SKM-1 (cell line): Measurements from ENCODE around the gene BRCA2.
"Not testable (repeated sequence)": the region's sequence is repeated elsewhere in the genome, so short reads cannot be mapped to it uniquely, and the experiment has no call there.

Experiments
- DNase-seq: peaks from one replicate; lab custom pipeline; 2025; ENCODE audit not compliant: unreplicated experiment; lab: John Stamatoyannopoulos, UW

The BRCA2 gene

DNA sequence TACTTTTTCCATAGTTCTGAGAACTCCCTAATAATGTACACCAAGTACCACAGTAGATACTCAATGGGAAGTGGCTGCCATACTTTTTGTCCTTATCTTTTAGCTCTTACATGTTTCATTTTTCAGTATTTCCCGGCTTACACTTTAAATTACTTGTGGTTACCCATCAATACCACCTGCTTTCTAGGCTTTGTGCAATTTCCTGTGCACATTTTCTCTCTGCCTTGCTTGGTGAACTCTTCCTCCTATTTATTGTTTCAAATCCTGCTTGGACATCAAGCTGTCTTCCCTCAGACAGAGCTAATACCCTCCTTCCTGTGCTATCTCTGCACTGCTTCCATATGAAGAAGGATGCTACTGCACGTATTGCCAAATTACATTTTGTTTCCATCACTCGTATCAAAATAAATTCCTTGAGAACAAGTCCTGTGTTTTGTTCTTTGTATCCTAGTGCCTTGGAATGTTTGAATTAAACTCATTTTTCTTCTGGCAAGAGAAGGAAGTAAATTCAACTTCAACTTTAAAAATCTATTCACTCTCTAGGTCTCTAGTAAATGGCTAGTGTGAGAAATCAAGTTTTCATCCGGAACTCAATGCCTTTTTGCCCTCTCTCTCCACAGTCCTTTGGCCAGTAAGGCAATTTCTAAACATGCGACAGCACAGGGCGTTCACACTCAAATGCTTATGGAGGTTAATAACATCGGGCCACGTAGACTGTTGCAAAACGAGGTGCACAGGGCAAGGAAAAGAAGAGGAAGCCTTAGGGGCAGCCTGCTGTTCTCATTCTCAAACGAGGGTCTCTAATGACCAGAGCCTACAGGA is 5.8 kb upstream of the BRCA2 start:
- peak; percentile 78 for DNase-seq

DNA sequence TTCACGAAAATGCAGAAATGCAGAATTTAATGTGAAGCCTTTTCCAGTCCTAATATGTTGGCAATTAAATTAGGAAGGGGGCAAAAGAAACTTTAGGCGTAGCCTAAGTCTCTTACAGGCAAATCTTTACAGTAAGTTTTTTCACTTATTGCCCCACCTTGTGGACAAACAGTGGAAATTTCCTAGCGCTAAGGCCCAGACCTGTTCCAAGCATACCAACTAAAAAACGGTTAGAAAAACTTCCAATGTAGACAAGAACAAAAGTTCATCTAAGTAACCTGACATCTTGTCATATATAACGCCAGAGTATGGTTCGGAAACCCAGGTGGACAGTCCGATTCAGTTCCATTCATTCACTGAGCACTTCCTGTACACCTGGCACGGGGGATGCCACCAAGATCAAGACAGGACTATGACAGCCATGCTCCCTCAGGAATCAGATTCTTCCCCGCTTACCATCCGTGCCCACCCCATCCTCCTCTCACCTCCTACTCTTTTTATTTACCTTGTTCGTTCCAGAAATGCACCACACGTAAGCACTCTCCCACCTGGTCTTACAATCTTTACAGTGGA is 5.1 kb upstream of the BRCA2 start:
- peak; percentile 78 for DNase-seq

DNA sequence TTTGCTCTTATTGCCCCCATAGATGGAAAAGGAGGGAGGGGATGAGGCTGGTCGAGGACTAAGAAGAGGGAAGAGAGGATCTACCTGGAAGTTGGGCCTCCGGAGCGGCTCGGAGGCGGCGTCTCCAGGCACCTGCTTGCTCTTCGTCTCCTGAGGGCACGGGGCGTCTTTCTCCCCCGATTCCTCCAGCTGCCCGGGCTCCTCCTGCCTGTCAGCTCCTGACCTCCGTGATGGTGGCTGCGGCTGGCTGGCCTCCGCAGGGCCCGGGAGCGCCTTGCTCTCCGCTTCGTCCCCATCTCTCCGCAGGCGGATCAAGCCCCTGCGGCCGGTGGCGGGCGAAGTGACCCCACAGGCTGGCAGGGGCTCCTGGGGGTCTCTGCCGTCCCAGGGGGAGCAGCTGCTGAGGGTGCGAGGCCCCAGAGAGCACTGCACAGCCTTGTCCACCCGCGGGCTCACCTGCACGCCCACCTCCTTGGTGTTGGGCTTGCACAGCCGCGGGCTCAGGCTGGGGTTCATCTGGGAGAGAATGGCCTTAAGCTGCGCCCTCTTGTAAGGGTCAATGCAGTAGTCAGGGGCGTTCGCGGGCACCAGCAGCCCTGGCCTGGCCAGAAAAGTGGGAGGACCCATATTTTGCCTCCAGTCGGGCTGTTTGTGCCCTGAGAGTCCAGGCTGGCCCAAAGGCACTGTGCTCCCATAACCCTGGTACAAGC is 4.0 kb upstream of the BRCA2 start:
- no peak for DNase-seq

DNA sequence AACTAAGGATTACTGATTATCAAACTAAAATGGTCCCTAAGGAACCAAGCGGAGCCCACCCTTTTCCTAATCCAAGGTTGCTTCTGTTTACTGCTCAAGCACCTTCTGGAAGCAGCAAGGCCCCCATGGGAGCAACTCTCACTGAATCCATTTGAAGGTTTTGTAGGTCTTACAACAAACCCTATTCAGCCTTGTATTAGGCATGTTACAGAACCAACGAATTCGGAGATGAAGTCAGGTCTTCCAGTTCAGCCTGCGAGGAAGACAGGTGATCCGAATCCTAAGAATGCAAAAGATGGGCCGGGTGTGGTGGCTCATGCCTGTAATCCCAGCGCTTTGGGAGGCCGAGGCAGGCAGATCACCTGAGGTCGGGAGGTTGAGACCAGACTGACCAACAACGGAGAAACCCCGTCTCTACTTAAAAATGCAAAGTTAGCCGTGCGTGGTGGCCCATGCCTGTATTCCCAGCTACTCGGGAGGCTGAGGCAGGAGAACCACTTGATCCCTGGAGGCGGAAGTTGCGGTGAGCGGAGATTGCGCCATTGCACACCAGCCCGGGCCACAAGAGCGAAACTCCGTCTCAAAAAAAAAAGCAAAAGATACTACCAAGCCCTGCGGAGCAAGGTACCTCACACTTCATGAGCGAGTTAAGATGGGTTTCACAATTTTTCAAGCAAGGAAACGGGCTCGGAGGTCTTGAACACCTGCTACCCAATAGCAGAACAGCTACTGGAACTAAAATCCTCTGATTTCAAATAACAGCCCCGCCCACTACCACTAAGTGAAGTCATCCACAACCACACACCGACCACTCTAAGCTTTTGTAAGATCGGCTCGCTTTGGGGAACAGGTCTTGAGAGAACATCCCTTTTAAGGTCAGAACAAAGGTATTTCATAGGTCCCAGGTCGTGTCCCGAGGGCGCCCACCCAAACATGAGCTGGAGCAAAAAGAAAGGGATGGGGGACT is 754 bp upstream of the BRCA2 start:
- peak; percentile 89 for DNase-seq

DNA sequence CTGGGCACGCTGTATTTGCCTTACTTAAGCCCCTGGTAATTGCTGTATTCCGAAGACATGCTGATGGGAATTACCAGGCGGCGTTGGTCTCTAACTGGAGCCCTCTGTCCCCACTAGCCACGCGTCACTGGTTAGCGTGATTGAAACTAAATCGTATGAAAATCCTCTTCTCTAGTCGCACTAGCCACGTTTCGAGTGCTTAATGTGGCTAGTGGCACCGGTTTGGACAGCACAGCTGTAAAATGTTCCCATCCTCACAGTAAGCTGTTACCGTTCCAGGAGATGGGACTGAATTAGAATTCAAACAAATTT is 676 bp downstream of the BRCA2 start:
- no peak for DNase-seq

DNA sequence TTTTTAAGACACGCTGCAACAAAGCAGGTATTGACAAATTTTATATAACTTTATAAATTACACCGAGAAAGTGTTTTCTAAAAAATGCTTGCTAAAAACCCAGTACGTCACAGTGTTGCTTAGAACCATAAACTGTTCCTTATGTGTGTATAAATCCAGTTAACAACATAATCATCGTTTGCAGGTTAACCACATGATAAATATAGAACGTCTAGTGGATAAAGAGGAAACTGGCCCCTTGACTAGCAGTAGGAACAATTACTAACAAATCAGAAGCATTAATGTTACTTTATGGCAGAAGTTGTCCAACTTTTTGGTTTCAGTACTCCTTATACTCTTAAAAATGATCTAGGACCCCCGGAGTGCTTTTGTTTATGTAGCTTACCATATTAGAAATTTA is 1.2 kb downstream of the BRCA2 start:
- DNase-seq: peak; percentile 29

DNA sequence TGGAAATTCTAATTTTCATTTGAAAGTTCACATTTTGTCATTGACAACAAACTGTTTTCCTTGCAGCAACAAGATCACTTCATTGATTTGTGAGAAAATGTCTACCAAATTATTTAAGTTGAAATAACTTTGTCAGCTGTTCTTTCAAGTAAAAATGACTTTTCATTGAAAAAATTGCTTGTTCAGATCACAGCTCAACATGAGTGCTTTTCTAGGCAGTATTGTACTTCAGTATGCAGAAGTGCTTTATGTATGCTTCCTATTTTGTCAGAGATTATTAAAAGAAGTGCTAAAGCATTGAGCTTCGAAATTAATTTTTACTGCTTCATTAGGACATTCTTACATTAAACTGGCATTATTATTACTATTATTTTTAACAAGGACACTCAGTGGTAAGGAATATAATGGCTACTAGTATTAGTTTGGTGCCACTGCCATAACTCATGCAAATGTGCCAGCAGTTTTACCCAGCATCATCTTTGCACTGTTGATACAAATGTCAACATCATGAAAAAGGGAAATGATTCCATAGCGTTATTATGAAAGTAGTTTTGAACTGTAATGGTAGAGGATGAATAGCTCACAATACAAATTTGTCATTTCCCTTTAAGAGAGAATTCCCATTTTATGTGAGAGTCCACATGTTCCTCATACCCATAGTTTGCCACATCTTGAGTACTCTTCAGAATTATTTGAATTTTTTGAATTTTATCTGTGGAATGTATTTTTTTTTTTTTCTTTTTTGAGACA is 2.6 kb downstream of the BRCA2 start:
- DNase-seq: no peak

DNA sequence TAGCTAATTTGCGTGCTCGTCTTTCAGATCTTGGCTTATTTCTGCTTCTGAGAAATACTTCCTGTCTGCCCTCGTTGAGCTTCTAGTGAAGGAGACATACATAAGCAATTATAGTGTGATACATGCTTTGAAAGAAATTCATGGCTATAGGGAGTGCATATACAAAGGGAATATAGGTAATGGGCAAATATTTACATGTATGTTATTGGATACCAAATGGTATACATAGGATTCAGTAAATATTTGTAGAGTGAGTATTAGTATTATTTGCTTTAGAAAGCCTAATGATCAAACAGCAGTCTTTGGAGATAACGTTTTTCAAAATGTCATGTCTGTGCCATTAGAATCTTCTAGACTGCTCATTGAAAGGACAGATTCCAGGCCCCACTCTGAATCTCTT is 5.2 kb downstream of the BRCA2 start:
- DNase-seq: no peak

DNA sequence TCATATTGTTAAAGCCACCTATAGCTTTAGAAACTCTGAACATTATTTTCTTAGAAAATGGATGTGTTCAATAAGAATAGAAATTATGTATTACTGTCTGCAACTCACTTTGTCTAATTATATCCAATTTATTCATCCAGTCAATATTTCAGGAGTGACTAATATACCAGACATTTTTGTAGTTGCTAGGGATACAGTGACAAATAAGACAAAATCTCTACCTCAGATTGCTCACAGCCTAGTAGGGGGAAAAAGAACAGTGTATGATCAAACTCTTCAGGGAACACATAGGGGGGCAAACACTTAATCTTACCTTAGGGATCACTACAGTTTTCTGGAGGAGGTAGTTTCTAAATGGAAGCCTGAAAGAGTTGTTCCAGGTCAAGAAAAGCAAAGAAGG is 8.6 kb downstream of the BRCA2 start:
- no peak for DNase-seq

DNA sequence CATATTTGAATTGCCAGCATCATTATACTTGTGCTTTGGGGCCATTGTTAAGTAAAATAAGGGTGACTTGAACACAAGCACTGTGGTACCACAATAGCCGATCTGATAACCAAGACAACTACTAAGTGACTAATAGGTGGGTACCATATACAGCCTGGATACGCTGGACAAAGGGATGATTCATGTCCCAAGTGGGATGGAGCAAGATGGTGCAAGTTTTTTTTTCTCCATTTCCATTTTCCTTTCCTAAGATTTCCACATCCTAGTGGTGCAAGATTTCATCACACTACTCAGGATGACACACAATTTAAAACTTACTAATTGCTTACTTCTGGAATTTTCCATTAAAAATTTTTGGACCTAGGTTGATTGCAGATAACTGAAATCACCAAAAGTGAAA is 15.1 kb downstream of the BRCA2 start:
- DNase-seq: no peak

DNA sequence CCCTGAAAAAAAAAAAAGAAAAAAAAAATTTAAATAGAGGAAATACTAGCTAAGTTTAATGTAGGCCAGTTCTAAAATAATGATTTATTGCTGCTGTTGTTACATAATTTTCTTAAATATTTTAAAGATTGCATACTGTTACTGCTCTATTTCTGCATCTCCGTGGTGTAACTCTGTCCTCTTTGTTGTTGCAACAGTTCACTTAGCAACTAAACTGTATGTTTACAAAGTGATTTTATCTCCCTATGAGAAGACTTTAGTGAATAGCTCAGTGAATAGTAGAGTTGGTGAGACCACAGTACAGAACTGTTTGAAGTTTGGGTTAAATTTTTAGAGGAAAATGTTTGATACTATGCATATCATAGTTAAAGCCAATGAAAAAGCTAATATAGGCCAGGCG is 19.4 kb downstream of the BRCA2 start:
- no peak for DNase-seq

DNA sequence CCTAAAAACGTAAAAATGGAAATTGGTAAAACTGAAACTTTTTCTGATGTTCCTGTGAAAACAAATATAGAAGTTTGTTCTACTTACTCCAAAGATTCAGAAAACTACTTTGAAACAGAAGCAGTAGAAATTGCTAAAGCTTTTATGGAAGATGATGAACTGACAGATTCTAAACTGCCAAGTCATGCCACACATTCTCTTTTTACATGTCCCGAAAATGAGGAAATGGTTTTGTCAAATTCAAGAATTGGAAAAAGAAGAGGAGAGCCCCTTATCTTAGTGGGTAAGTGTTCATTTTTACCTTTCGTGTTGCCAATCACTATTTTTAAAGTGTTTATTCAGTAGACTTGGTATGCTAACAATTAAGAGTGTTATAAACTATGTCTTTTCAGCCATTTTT is 25.6 kb downstream of the BRCA2 start:
- DNase-seq: no peak

DNA sequence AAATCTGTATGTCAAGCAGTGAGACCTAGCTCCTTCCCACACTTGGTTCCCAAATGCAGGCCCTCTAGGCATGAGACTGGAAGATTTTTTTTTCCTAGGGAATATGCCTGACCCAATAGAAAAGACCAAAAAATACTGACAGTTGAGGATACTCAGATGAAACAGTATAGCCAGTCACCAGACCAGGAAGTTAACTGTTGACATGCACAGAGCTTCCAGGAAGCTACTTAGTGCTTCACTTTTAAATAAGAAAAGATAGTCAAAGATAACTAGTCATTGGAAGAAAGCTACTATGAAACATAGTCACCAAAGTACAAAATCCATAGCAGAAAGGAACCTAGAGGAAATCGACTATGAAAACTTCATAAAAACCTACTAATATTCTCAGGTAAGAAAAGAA is 32.3 kb downstream of the BRCA2 start:
- no peak for DNase-seq

DNA sequence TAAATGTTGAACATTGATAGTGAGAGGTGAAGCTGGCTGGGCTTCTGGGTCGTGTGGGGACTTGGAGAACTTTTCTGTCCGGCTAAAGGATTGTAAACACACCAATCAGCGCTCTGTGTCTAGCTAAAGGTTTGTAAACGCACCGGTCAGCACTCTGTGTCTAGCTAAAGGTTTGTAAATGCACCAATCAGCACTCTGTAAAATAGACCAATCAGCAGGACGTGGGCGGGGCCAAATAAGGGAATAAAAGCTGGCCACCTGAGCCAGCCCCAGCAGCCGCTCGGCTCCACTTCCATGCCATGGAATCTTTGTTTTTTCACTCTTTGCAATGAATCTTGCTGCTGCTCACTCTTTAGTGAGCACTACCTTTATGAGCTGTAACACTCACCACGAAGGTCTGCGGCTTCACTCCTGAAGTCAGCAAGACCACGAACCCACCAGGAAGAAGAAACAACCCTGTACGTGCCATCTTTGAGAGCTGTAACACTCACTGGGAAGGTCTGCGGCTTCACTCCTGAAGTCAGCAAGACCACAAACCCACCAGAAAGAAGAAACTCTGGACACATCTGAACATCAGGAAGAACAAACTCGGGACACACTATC is 35.6 kb downstream of the BRCA2 start:
- DNase-seq: not testable (repeated sequence)

DNA sequence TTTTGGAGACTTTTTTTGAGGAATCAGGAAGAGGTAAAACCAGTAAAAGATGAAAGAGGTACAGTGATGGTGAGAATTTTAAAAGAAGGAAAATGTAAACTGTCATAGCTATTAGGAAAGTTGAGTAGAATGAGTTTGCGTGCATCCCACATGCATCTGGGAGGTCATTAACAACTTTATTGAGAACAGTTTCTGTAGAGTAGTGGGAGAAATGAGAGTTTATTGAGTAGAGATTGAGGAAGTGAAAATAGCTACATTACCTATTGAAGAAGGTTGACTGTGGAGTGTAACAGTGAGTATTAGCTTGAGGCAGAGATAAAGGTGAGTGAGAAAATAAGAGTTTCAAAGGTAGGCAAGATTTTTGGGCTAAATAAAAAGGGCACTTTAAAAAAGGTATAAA is 38.7 kb downstream of the BRCA2 start:
- DNase-seq: no peak

DNA sequence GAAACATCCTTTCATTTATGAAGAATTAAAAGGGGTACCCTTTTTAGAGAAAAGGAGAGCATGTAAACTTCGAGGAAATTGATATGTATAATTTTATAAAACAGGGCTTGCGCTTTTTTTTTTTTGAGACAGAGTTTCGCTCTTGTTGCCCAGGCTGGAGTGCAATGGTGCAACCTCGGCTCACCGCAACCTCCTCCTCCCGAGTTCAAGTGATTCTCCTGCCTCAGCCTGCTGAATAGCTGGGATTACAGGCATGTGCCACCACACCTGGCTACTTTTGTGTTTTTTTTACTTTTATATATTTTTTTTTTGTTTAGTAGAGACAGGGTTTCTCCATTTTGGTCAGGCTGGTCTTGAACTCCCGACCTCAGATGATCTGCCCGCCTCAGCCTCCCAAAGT is 40.6 kb downstream of the BRCA2 start:
- not testable (repeated sequence) for DNase-seq

DNA sequence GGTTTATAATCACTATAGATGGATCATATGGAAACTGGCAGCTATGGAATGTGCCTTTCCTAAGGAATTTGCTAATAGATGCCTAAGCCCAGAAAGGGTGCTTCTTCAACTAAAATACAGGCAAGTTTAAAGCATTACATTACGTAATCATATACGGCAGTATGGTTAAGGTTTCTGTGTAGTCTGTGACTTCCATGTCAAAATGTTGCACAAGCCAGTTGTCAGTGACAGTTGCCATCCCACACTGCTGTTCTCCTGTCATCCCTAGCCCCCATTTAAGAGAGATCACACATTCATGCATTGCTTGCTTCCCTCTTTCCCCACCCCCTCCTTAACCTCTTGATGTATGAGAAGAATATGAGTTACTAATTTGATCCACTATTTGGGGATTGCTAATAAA is 47.3 kb downstream of the BRCA2 start:
- no peak for DNase-seq

DNA sequence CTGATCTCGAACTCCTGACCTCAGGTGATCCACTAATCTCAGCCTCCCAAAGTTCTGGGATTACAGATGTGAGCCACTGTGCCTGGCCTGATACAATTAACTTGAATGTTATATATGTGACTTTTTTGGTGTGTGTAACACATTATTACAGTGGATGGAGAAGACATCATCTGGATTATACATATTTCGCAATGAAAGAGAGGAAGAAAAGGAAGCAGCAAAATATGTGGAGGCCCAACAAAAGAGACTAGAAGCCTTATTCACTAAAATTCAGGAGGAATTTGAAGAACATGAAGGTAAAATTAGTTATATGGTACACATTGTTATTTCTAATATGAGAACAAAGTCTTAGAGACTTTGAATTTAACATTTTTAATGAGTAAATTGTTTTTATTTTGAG is 55.5 kb downstream of the BRCA2 start:
- no peak for DNase-seq

DNA sequence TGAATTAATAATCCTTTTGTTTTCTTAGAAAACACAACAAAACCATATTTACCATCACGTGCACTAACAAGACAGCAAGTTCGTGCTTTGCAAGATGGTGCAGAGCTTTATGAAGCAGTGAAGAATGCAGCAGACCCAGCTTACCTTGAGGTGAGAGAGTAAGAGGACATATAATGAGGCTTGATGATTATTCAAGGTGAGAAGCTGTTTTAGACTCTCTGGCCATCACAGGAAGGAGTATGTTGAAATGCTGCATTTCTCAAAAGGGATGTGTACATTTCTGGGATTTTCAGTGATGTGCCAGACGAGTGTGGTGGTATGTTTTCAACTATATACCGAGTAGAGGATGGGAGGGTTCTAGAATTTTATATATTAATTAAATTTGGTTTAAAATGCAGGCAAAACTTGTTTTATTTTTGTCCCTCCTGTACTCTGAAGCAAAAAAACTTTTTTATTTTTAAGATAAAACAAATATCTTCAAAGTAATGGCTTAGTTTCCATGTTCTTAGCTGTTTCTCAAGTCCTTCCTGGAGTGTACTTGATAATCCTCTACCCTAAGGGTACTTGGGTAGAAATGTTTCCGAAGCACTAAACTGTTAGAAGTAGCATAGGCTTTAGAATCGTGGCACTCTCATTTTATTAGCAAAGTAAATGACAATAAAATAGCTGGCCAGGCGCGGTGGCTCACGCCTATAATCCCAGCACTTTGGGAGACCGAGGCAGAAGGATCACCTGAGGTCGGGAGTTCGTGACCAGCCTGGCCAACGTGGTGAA is 61.5 kb downstream of the BRCA2 start:
- no peak for DNase-seq
